H1 (cell line): Measurements from ENCODE around the gene BBC3. TPM values are rescaled to one million over a fixed set of nuclear protein-coding genes. Genes with fewer than 3 reads are reported as not detected.

Experiments used
- CTCF ChIA-PET: fragments of 300-600 bp; sonication (Branson Sonifier 250); formaldehyde crosslinking; loops from one replicate; lab custom pipeline; 2021; ENCODE audit not compliant: partially characterized antibody; lab: Charles Lee
- POLR2A ChIA-PET: fragments of 300-600 bp; sonication (Branson Sonifier 250); formaldehyde crosslinking; loops from one replicate; lab custom pipeline; 2021; ENCODE audit warnings: inconsistent platforms; ENCODE audit not compliant: partially characterized antibody; lab: Charles Lee
- DNase-seq, 2 experiments: peaks; one replicate each; pipeline versions ENCODE4 v3.0.0 to v3.0.0-alpha.2; 2010 to 2022; ENCODE audit warnings: low spot score in 2 of 2, low read depth in 1 of 2, mixed read lengths in 1 of 2
- FAIRE-seq: peaks from 2 replicates; lab custom pipeline; 2011; peaks lifted over from hg19 to GRCh38; lab: Jason Lieb, UNC
- H2AFZ ChIP-seq: 2 replicates; pipeline ENCODE4 v1.8.1; 2012; ENCODE audit warnings: low read length, inconsistent platforms
- H2AK5ac ChIP-seq: 2 replicates; pipeline ENCODE4 v1.6.1; 2013; ENCODE audit warnings: low read depth, low read length
- H2BK120ac ChIP-seq: replicated peaks from 2 replicates; pipeline ENCODE3; 2013; ENCODE audit warnings: low read depth, low read length, inconsistent platforms
- H2BK12ac ChIP-seq: 2 replicates; pipeline ENCODE4 v1.6.1; 2013; ENCODE audit warnings: low read depth, low read length
- H2BK15ac ChIP-seq: 2 replicates; pipeline ENCODE4 v1.6.1; 2013; ENCODE audit warnings: low read length
- H2BK20ac ChIP-seq: 2 replicates; pipeline ENCODE4 v1.6.1; 2013; ENCODE audit warnings: low read length
- H2BK5ac ChIP-seq: 2 replicates; pipeline ENCODE4 v1.6.1; 2013; ENCODE audit warnings: low read depth, low read length
- H3K14ac ChIP-seq: 2 replicates; pipeline ENCODE4 v1.6.1; 2013; ENCODE audit warnings: inconsistent platforms; ENCODE audit not compliant: insufficient read length
- H3K18ac ChIP-seq: 2 replicates; pipeline ENCODE4 v1.6.1; 2013; ENCODE audit warnings: low read length; ENCODE audit errors: extremely low read depth
- H3K23ac ChIP-seq: 2 replicates; pipeline ENCODE4 v1.6.1; 2013; ENCODE audit warnings: inconsistent platforms; ENCODE audit not compliant: insufficient read length
- H3K23me2 ChIP-seq: 2 replicates; pipeline ENCODE4 v1.6.1; 2013; ENCODE audit warnings: low read depth, low read length
- H3K27ac ChIP-seq: 2 replicates; pipeline ENCODE4 v1.6.1; 2011; ENCODE audit warnings: low read depth, low read length, inconsistent platforms
- H3K27me3 ChIP-seq, 4 experiments: replicated peaks in 1 of 4; 1 replicate in 1 of 4; 2 replicates in 3 of 4; pipeline versions ENCODE4 v1.6.1 to v1.8.1; 2011 to 2013; ENCODE audit warnings: low read length in 3 of 4, mild to moderate bottlenecking in 3 of 4, inconsistent platforms in 2 of 4, mixed read lengths in 2 of 4, moderate library complexity in 1 of 4; ENCODE audit not compliant: control insufficient read depth in 3 of 4, insufficient read depth in 3 of 4; ENCODE audit errors: extremely low read depth in 1 of 4
- H3K36me3 ChIP-seq, 4 experiments: 2 replicates each; pipeline versions ENCODE4 v1.6.1 to v1.8.1; 2011 to 2013; ENCODE audit warnings: mild to moderate bottlenecking in 4 of 4, low read length in 3 of 4, moderate library complexity in 2 of 4, control low read depth in 1 of 4, inconsistent platforms in 1 of 4; ENCODE audit not compliant: insufficient read depth in 4 of 4, control insufficient read depth in 2 of 4
- H3K4ac ChIP-seq: replicated peaks from 2 replicates; pipeline ENCODE3; 2013; ENCODE audit warnings: low read length, low read depth, mixed read lengths, inconsistent platforms; ENCODE audit not compliant: insufficient read length
- H3K4me1 ChIP-seq, 4 experiments: replicated peaks in 1 of 4; 1 replicate in 1 of 4; 2 replicates in 3 of 4; pipeline versions ENCODE4 v1.6.1 to v1.8.1; 2011 to 2013; ENCODE audit warnings: low read length in 3 of 4, inconsistent platforms in 2 of 4, mixed read lengths in 1 of 4; ENCODE audit not compliant: insufficient read depth in 4 of 4, control insufficient read depth in 3 of 4
- H3K4me2 ChIP-seq, 2 experiments: 2 replicates each; pipeline versions ENCODE4 v1.6.1 to v1.8.1; 2011 to 2013; ENCODE audit warnings: low read depth in 2 of 2, low read length in 2 of 2, control low read depth in 1 of 2, inconsistent platforms in 1 of 2, mild to moderate bottlenecking in 1 of 2; ENCODE audit not compliant: insufficient read depth in 1 of 2
- H3K4me3 ChIP-seq, 4 experiments: fragments of 200-600, 300-600 bp in 1 of 4; sonication (generic), shearing (Covaris generic), sonication (Bioruptor Twin) in 1 of 4; 2 replicates each; pipeline versions ENCODE4 v1.5.1 to v1.8.1; 2011 to 2016; ENCODE audit warnings: low read length in 4 of 4, low read depth in 3 of 4, control low read depth in 2 of 4, inconsistent platforms in 2 of 4, mild to moderate bottlenecking in 2 of 4, mixed read lengths in 1 of 4, moderate library complexity in 1 of 4; ENCODE audit not compliant: insufficient read depth in 2 of 4; ENCODE audit errors: extremely low read depth in 1 of 4
- H3K56ac ChIP-seq: replicated peaks from 2 replicates; pipeline ENCODE3; 2013; ENCODE audit warnings: low read depth, mild to moderate bottlenecking, mixed read lengths, low read length, inconsistent platforms; ENCODE audit not compliant: insufficient read length
- H3K79me1 ChIP-seq: 2 replicates; pipeline ENCODE4 v1.6.1; 2013; ENCODE audit warnings: low read depth, low read length, control low read depth
- H3K79me2 ChIP-seq, 2 experiments: 2 replicates each; pipeline versions ENCODE4 v1.6.1 to v1.8.1; 2012 to 2013; ENCODE audit warnings: low read length in 2 of 2, mild to moderate bottlenecking in 2 of 2, inconsistent platforms in 1 of 2; ENCODE audit not compliant: insufficient read depth in 2 of 2, control insufficient read depth in 1 of 2
- H3K9ac ChIP-seq, 4 experiments: replicated peaks in 1 of 4; 1 replicate in 1 of 4; 2 replicates in 3 of 4; pipeline versions ENCODE4 v1.6.1 to v1.8.1; 2011 to 2013; ENCODE audit warnings: low read depth in 3 of 4, low read length in 3 of 4, control low read depth in 2 of 4, mild to moderate bottlenecking in 2 of 4, moderate library complexity in 2 of 4, inconsistent platforms in 1 of 4; ENCODE audit errors: extremely low read depth in 1 of 4
- H3K9me3 ChIP-seq, 2 experiments: 2 replicates each; pipeline versions ENCODE4 v1.6.1 to v1.8.1; 2012 to 2013; ENCODE audit warnings: mild to moderate bottlenecking in 2 of 2, moderate library complexity in 2 of 2, control low read depth in 1 of 2, inconsistent platforms in 1 of 2, low read depth in 1 of 2, low read length in 1 of 2, mixed read lengths in 1 of 2; ENCODE audit not compliant: insufficient read depth in 2 of 2
- H4K20me1 ChIP-seq, 2 experiments: replicated peaks in 1 of 2; 2 replicates each; pipeline versions ENCODE3 to v1.8.1; 2011 to 2013; ENCODE audit warnings: inconsistent platforms in 2 of 2, low read length in 2 of 2, mild to moderate bottlenecking in 1 of 2; ENCODE audit not compliant: insufficient read depth in 2 of 2, control insufficient read depth in 1 of 2
- H4K5ac ChIP-seq: 2 replicates; pipeline ENCODE4 v1.6.1; 2013; ENCODE audit warnings: low read length, low read depth, mixed read lengths, inconsistent platforms; ENCODE audit not compliant: insufficient read length
- H4K8ac ChIP-seq: 2 replicates; pipeline ENCODE4 v1.8.0; 2013; ENCODE audit warnings: mild to moderate bottlenecking, moderate library complexity, low read length, inconsistent platforms; ENCODE audit not compliant: insufficient read depth; ENCODE audit errors: extremely low read depth
- H4K91ac ChIP-seq: replicated peaks from 2 replicates; pipeline ENCODE3; 2013; ENCODE audit warnings: low read length, mixed read lengths, inconsistent platforms; ENCODE audit not compliant: insufficient read length
- BRCA1 ChIP-seq: IDR thresholded peaks from 2 replicates; pipeline ENCODE4 v1.6.1; 2012; ENCODE audit warnings: low read depth, low read length, improper control_type of control experiment
- NANOG ChIP-seq: IDR thresholded peaks from 2 replicates; pipeline ENCODE4 v1.6.1; 2011; ENCODE audit warnings: low read length, low read depth, mild to moderate bottlenecking, inconsistent platforms; ENCODE audit not compliant: insufficient read depth, poor library complexity, severe bottlenecking
- SIN3A ChIP-seq, 2 experiments: IDR thresholded peaks in 1 of 2; conservative IDR thresholded peaks in 1 of 2; 2 replicates each; pipeline ENCODE4 v1.6.1; 2011 to 2012; ENCODE audit warnings: low read length in 2 of 2, improper control_type of control experiment in 1 of 2, low read depth in 1 of 2, mild to moderate bottlenecking in 1 of 2
- SIRT6 ChIP-seq: IDR thresholded peaks from one replicate; pipeline ENCODE4 v1.7.1; 2012; ENCODE audit warnings: low read length, inconsistent platforms
- YY1 ChIP-seq: IDR thresholded peaks from 2 replicates; pipeline ENCODE4 v1.6.1; 2011; ENCODE audit warnings: low read depth, mild to moderate bottlenecking, low read length
- WGBS, 2 experiments: shearing (Covaris generic) in 1 of 2; methylation state at CpG; one replicate each; pipeline versions ENCODE4 v1.1.6 to v1.1.7; 2013 to 2015; ENCODE audit warnings: low lambda C conversion rate in 2 of 2, mixed read lengths in 2 of 2, inconsistent platforms in 1 of 2, low coverage in 1 of 2, missing lambda C conversion rate in 1 of 2; ENCODE audit not compliant: insufficient replicate concordance in 2 of 2, insufficient coverage in 1 of 2, insufficient read length in 1 of 2; ENCODE audit errors: extremely low coverage in 1 of 2, missing lambda C conversion rate in 1 of 2; 5-methylcytosine and 5-hydroxymethylcytosine counted together
- polyA plus RNA-seq, 7 experiments: library from polyadenylated mRNA; depleted of rRNA in 3 of 7; stranded (reverse) in 5 of 7; unstranded in 2 of 7; fragments of >200 nt in 5 of 7; fragments of 200-250 nt in 2 of 7; gene quantifications; 1 replicate in 5 of 7; 2 replicates in 1 of 7; 4 replicates in 1 of 7; pipeline versions ENCODE4 v1.2.1 to v1.2.3, GENCODE V29; 2011 to 2013; ENCODE audit warnings: missing spikeins in 2 of 7, mixed read lengths in 2 of 7
- total RNA-seq: library from RNA; stranded (reverse); fragmentation: NEBNext Ultra II Directional; extraction: Animal tissue kit (Norgen Biotek cat#: 25700); gene quantifications from 2 replicates; pipeline ENCODE4 v1.2.1, GENCODE V29; 2021
- TF ChIP-seq, protein P1 (sequence below): IDR thresholded peaks from 2 replicates; pipeline ENCODE4 v1.6.1; 2011; ENCODE audit warnings: low read depth, mild to moderate bottlenecking, low read length; ENCODE audit not compliant: insufficient read depth
- TF ChIP-seq, protein P2 (sequence below), 3 experiments: IDR thresholded peaks; 1 replicate in 2 of 3; 2 replicates in 1 of 3; pipeline versions ENCODE4 v1.5.1 to v1.6.1; 2011; ENCODE audit warnings: low read length in 3 of 3, mild to moderate bottlenecking in 3 of 3, inconsistent platforms in 2 of 3, low read depth in 1 of 3, moderate library complexity in 1 of 3; ENCODE audit not compliant: insufficient read depth in 1 of 3; ENCODE audit errors: control extremely low read depth in 1 of 3

BBC3 gene
- total and polyA plus RNA-seq, 2 of the 8 experiments (the other 6 are each of a cell fraction or from before 2014, with no cell fraction given) = 13.2 to 21.6 TPM

DNA sequence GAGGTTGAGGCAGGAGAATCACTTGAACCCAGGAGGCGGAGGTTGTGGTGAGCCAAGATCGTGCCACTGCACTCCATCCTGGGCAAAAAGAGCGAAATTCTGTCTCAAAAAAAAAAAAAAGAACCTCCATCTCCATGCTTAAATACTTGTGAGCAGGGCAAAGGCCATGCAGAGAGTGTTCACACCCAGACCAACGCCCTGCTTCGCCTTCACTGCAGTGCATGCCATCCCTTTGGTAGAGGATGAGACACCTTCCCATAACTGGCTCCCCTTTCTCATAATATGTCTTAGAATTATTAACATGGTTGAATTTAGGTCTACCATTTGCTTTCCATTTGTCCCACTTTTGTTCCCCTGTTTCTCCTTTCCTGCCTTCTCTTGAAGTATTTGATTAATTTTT lies 15.4 kb downstream of the BBC3 start:
- Histone ChIP-seq H4K20me1 (no peaks in the 10 kb centered on the region), H2BK5ac (no peak overlapping the region), H2AFZ (no peak overlapping the region), H3K23me2 (no peaks in the 10 kb centered on the region), H2BK15ac (peak overlapping the region; percentile 95; the same call in 1 of the 2 replicates), H3K18ac (no peak overlapping the region; the same call in 1 of the 2 replicates), H3K56ac (no peak overlapping the region), H4K8ac (no peak overlapping the region), H3K4me2 (no peak overlapping the region), H3K79me1 (no peaks in the 10 kb centered on the region), H4K91ac (no peak overlapping the region), H3K79me2 (no peaks in the 10 kb centered on the region), H2BK120ac (no peak overlapping the region), H2BK20ac (no peak overlapping the region), H2BK12ac (no peak overlapping the region), H3K36me3 (peaks cover 0 to 14% (median 0%) of the 10 kb centered on the region in 4 experiments; a peak in 2 of 8 replicates), H3K27ac (no peak overlapping the region), H3K9ac (no peak overlapping the region), H3K14ac (no peak overlapping the region), H4K5ac (no peak overlapping the region), H3K23ac (no peak overlapping the region), H3K4ac (no peak overlapping the region), H2AK5ac (no peak overlapping the region), H3K27me3 (no peaks in the 10 kb centered on the region), H3K4me1 (peaks cover 0 to under 1% (median under 1%) of the 10 kb centered on the region in 4 experiments; a peak in 1 of 7 replicates), H3K9me3 (no peaks in the 10 kb centered on the region), H3K4me3 (no peak overlapping the region)
- DNase-seq (no peak), FAIRE-seq (no peak)
- ChIA-PET CTCF (interaction anchor here (0.6 to 11.2 kb wide), 5 partner anchors 9 to 462 kb away, joined by 3 to 303 read pairs (median 4); no protein-coding TSS in a partner anchor), POLR2A (interaction anchor here (0.6 to 10.6 kb wide), 4 partner anchors 9 to 170 kb away, joined by 3 to 195 read pairs (median 4); no protein-coding TSS in a partner anchor)
- TF ChIP-seq YY1 (no peak), SIN3A (conservative IDR thresholded peaks at IDR 0.05 in 1 of 2, IDR thresholded peaks at IDR 0.05 in 1 of 2; ENCODE audit: low read depth in 1 of 2, low read length in 2 of 2) (no peak), BRCA1 (no peak), SIRT6 (no peak), NANOG (no peak)
- TF ChIP-seq, protein P1, sequence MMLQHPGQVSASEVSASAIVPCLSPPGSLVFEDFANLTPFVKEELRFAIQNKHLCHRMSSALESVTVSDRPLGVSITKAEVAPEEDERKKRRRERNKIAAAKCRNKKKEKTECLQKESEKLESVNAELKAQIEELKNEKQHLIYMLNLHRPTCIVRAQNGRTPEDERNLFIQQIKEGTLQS = no peak
- TF ChIP-seq, protein P2, sequence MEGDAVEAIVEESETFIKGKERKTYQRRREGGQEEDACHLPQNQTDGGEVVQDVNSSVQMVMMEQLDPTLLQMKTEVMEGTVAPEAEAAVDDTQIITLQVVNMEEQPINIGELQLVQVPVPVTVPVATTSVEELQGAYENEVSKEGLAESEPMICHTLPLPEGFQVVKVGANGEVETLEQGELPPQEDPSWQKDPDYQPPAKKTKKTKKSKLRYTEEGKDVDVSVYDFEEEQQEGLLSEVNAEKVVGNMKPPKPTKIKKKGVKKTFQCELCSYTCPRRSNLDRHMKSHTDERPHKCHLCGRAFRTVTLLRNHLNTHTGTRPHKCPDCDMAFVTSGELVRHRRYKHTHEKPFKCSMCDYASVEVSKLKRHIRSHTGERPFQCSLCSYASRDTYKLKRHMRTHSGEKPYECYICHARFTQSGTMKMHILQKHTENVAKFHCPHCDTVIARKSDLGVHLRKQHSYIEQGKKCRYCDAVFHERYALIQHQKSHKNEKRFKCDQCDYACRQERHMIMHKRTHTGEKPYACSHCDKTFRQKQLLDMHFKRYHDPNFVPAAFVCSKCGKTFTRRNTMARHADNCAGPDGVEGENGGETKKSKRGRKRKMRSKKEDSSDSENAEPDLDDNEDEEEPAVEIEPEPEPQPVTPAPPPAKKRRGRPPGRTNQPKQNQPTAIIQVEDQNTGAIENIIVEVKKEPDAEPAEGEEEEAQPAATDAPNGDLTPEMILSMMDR (IDR thresholded peaks at IDR 0.05; ENCODE audit: control extremely low read depth in 1 of 3, insufficient read depth in 1 of 3, low read depth in 1 of 3, low read length in 3 of 3) = no peak
- 92% methylated on average over 5 of the region's 5 CpGs; no CpG with 5 or more reads in 1 of the 2 experiments for WGBS, 2 experiments
